ENCODE results near the gene UNC45B. TPM values are rescaled to one million over a fixed set of nuclear protein-coding genes. Genes with fewer than 3 reads are reported as not detected.
A peak's percentile ranks its signal among the peaks of the same experiment; 100 is the strongest.
"Not testable (repeated sequence)": the region's sequence is repeated elsewhere in the genome, so short reads cannot be mapped to it uniquely, and the experiment has no call there.

UNC45B gene
- total RNA-seq, 1 donor: not detected

GRCh38 chr17:35141681-35142466 lies 5.7 kb upstream of the UNC45B start, which contains the start of gene NLE1:
Gene NLE1 (minus strand): TSS chr17:35142303. CDS start chr17:35142275, 28 bp downstream.
- peak; percentile 97 for TF ChIP-seq CTCF (IDR thresholded peaks at IDR 0.05; ENCODE audit: insufficient read depth, low read length)
- peak within 1 kb of the TSS; percentile 98 for H3K4me3 ChIP-seq (ENCODE audit: low read depth, low read length)
- DNase-seq (ENCODE audit: low read depth): peak; percentile 78

- H3K4me3 ChIP-seq (ENCODE audit: low read depth, low read length): peak overlapping the region; percentile 98
- no peak for TF ChIP-seq CTCF (IDR thresholded peaks at IDR 0.05; ENCODE audit: insufficient read depth, low read length)
- DNase-seq (ENCODE audit: low read depth): no peak
These were observed 5.2 kb upstream of the UNC45B start for GRCh38 chr17:35142467-35142796.

- no peak for DNase-seq (ENCODE audit: low read depth)
- no peak for TF ChIP-seq CTCF (IDR thresholded peaks at IDR 0.05; ENCODE audit: insufficient read depth, low read length)
- H3K4me3 ChIP-seq (ENCODE audit: low read depth, low read length): no peak overlapping the region
These were observed 2.8 kb upstream of the UNC45B start for GRCh38 chr17:35144840-35145239.

- no peak for TF ChIP-seq CTCF (IDR thresholded peaks at IDR 0.05; ENCODE audit: insufficient read depth, low read length)
- H3K4me3 ChIP-seq (ENCODE audit: low read depth, low read length): no peak overlapping the region
- DNase-seq (ENCODE audit: low read depth): no peak
These were observed 1.3 kb upstream of the UNC45B start for GRCh38 chr17:35146214-35146833.

GRCh38 chr17:35148144-35148543 lies 527 bp downstream of the UNC45B start:
- no peak for TF ChIP-seq CTCF (IDR thresholded peaks at IDR 0.05; ENCODE audit: insufficient read depth, low read length)
- no peak for DNase-seq (ENCODE audit: low read depth)
- H3K4me3 ChIP-seq (ENCODE audit: low read depth, low read length): no peak overlapping the region

GRCh38 chr17:35149941-35150340 lies 2.3 kb downstream of the UNC45B start:
- TF ChIP-seq CTCF (IDR thresholded peaks at IDR 0.05; ENCODE audit: insufficient read depth, low read length): no peak
- no peak for DNase-seq (ENCODE audit: low read depth)
- H3K4me3 ChIP-seq (ENCODE audit: low read depth, low read length): no peak overlapping the region

- not testable (repeated sequence) for H3K4me3 ChIP-seq (ENCODE audit: low read depth, low read length); DNase-seq (ENCODE audit: low read depth)
These were observed 3.5 kb downstream of the UNC45B start for GRCh38 chr17:35151080-35151479.
